ENCODE measurements around the gene STK11.

STK11 gene

GRCh38 chr19:1263188-1263587 is 57.6 kb downstream of the STK11 start:
- DNase-seq = no peak

GRCh38 chr19:1264801-1265614 is 59.4 kb downstream of the STK11 start:
- DNase-seq = no peak

- DNase-seq = no peak
Observed at GRCh38 chr19:1265615-1266128, 60.1 kb downstream of the STK11 start.

GRCh38 chr19:1266129-1266915 is 60.7 kb downstream of the STK11 start:
- peak; percentile 81 for DNase-seq

GRCh38 chr19:1266916-1267476 is 61.4 kb downstream of the STK11 start:
- DNase-seq = peak; percentile 69

GRCh38 chr19:1267477-1268225 is 62.1 kb downstream of the STK11 start:
- DNase-seq = peak; percentile 17

- no peak for DNase-seq
Observed at GRCh38 chr19:1268226-1269064, 62.9 kb downstream of the STK11 start.

GRCh38 chr19:1269065-1269477 is 63.5 kb downstream of the STK11 start, which contains the start of gene CIRBP:
CIRBP (plus strand) TSS chr19:1269332; CDS start chr19:1270934, 1,602 bp downstream.
- DNase-seq = peak; percentile 97

- DNase-seq = peak; percentile 75
Observed at GRCh38 chr19:1269478-1270212, 64.1 kb downstream of the STK11 start.

GRCh38 chr19:1270213-1270853 is 64.8 kb downstream of the STK11 start:
- DNase-seq = no peak

GRCh38 chr19:1270854-1271527 is 65.4 kb downstream of the STK11 start:
- no peak for DNase-seq

- no peak for DNase-seq
Observed at GRCh38 chr19:1271528-1272422, 66.2 kb downstream of the STK11 start.

- DNase-seq = no peak
Observed at GRCh38 chr19:1272423-1273262, 67.1 kb downstream of the STK11 start.

- no peak for DNase-seq
Observed at GRCh38 chr19:1273263-1274041, 67.9 kb downstream of the STK11 start.

GRCh38 chr19:1274081-1274851 is 68.7 kb downstream of the STK11 start:
- no peak for DNase-seq

GRCh38 chr19:1274852-1275259 is 69.3 kb downstream of the STK11 start:
- DNase-seq = no peak

All from OCI-M1 (cell line).